ENCODE data around the gene ENDOV.

DNA sequence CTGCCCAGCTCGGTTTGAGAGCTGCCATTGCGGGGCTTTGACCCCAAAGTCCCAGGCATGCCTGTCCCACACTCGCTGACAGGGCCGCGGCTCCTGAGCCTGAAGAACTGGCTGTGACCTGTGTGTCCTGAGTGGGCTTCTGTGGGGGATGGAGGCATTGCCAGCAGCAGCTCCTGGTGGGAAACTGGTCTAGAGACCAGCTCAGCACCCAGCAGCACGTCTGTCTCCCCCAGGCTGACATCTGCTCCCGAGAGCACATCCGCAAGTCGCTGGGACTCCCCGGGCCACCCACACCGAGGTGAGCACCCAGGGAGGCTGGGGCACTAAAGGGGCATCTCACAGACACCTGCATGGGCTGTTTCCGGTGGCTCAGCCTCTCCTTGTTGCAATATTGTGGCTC, 13.4 kb downstream of the ENDOV start:
- TF ChIP-seq EHMT2 (IDR thresholded peaks at IDR 0.05; ENCODE audit: low read depth) (no peak), POLR2A (IDR thresholded peaks at IDR 0.05; ENCODE audit: low read length) (no peak), MYC (IDR thresholded peaks at IDR 0.05; ENCODE audit: borderline replicate concordance, low read length) (no peak), FOSL2 (IDR thresholded peaks at IDR 0.05) (no peak), FOSL2 (CRISPR knock-in tag; IDR thresholded peaks at IDR 0.05) (no peak), CHD4 (IDR thresholded peaks at IDR 0.05; ENCODE audit: borderline replicate concordance) (no peak), CHD2 (IDR thresholded peaks at IDR 0.05; ENCODE audit: low read length, partially characterized antibody) (no peak), NFE2L2 (conservative IDR thresholded peaks at IDR 0.05; ENCODE audit: low read length) (no peak), POLR2AphosphoS2 (conservative IDR thresholded peaks at IDR 0.05; ENCODE audit: low read length) (no peak), EP300 (IDR thresholded peaks at IDR 0.05) (no peak), BHLHE40 (IDR thresholded peaks at IDR 0.05; ENCODE audit: low read depth, low read length) (no peak)
- TF ChIP-seq, protein P1, sequence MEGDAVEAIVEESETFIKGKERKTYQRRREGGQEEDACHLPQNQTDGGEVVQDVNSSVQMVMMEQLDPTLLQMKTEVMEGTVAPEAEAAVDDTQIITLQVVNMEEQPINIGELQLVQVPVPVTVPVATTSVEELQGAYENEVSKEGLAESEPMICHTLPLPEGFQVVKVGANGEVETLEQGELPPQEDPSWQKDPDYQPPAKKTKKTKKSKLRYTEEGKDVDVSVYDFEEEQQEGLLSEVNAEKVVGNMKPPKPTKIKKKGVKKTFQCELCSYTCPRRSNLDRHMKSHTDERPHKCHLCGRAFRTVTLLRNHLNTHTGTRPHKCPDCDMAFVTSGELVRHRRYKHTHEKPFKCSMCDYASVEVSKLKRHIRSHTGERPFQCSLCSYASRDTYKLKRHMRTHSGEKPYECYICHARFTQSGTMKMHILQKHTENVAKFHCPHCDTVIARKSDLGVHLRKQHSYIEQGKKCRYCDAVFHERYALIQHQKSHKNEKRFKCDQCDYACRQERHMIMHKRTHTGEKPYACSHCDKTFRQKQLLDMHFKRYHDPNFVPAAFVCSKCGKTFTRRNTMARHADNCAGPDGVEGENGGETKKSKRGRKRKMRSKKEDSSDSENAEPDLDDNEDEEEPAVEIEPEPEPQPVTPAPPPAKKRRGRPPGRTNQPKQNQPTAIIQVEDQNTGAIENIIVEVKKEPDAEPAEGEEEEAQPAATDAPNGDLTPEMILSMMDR (IDR thresholded peaks at IDR 0.05): no peak
- TF ChIP-seq, protein P2, sequence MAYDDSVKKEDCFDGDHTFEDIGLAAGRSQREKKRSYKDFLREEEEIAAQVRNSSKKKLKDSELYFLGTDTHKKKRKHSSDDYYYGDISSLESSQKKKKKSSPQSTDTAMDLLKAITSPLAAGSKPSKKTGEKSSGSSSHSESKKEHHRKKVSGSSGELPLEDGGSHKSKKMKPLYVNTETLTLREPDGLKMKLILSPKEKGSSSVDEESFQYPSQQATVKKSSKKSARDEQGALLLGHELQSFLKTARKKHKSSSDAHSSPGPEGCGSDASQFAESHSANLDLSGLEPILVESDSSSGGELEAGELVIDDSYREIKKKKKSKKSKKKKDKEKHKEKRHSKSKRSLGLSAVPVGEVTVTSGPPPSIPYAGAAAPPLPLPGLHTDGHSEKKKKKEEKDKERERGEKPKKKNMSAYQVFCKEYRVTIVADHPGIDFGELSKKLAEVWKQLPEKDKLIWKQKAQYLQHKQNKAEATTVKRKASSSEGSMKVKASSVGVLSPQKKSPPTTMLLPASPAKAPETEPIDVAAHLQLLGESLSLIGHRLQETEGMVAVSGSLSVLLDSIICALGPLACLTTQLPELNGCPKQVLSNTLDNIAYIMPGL (CRISPR knock-in tag; IDR thresholded peaks at IDR 0.05; ENCODE audit: borderline replicate concordance): no peak
- TF ChIP-seq, protein P3, sequence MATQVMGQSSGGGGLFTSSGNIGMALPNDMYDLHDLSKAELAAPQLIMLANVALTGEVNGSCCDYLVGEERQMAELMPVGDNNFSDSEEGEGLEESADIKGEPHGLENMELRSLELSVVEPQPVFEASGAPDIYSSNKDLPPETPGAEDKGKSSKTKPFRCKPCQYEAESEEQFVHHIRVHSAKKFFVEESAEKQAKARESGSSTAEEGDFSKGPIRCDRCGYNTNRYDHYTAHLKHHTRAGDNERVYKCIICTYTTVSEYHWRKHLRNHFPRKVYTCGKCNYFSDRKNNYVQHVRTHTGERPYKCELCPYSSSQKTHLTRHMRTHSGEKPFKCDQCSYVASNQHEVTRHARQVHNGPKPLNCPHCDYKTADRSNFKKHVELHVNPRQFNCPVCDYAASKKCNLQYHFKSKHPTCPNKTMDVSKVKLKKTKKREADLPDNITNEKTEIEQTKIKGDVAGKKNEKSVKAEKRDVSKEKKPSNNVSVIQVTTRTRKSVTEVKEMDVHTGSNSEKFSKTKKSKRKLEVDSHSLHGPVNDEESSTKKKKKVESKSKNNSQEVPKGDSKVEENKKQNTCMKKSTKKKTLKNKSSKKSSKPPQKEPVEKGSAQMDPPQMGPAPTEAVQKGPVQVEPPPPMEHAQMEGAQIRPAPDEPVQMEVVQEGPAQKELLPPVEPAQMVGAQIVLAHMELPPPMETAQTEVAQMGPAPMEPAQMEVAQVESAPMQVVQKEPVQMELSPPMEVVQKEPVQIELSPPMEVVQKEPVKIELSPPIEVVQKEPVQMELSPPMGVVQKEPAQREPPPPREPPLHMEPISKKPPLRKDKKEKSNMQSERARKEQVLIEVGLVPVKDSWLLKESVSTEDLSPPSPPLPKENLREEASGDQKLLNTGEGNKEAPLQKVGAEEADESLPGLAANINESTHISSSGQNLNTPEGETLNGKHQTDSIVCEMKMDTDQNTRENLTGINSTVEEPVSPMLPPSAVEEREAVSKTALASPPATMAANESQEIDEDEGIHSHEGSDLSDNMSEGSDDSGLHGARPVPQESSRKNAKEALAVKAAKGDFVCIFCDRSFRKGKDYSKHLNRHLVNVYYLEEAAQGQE (IDR thresholded peaks at IDR 0.05): no peak
